HL-60 (cell line): Measurements from ENCODE around the gene GPR45.

Experiments used
- DNase-seq, 2 experiments: peaks; one replicate each; pipeline ENCODE4 v3.0.0-alpha.2; 2010 to 2020; ENCODE audit warnings: low read depth in 1 of 2, low spot score in 1 of 2
- H3K27ac ChIP-seq: fragments of 250-450 bp; sonication (Bioruptor Pico); replicated peaks from 2 replicates; pipeline ENCODE4 v1.5.1; 2020; ENCODE audit warnings: mild to moderate bottlenecking, moderate library complexity
- H3K27me3 ChIP-seq: fragments of 250-450 bp; sonication (Bioruptor Pico); 2 replicates; pipeline ENCODE4 v1.5.1; 2021; ENCODE audit warnings: mild to moderate bottlenecking, moderate library complexity; ENCODE audit not compliant: insufficient read depth, poor library complexity, severe bottlenecking
- H3K4me3 ChIP-seq: replicated peaks from 2 replicates; pipeline ENCODE4 v1.5.1; 2011; ENCODE audit warnings: mild to moderate bottlenecking, control low read depth, low read length; ENCODE audit not compliant: insufficient read depth
- GABPA ChIP-seq: IDR thresholded peaks from 2 replicates; pipeline ENCODE4 v1.6.1; 2012; ENCODE audit warnings: low read depth
- POLR2AphosphoS5 ChIP-seq: IDR thresholded peaks from 2 replicates; pipeline ENCODE4 v1.6.1; 2012; ENCODE audit warnings: low read depth
- SPI1 ChIP-seq: IDR thresholded peaks from 2 replicates; pipeline ENCODE4 v1.6.1; 2012; ENCODE audit warnings: low read depth, mild to moderate bottlenecking, borderline replicate concordance
- TF ChIP-seq, protein P1 (sequence below): IDR thresholded peaks from one replicate; pipeline ENCODE4 v1.5.1; 2011; ENCODE audit warnings: low read length, control low read depth, inconsistent platforms; ENCODE audit not compliant: insufficient read depth
- TF ChIP-seq, protein P2 (sequence below): IDR thresholded peaks from 2 replicates; pipeline ENCODE4 v1.6.1; 2012; ENCODE audit warnings: low read depth; ENCODE audit not compliant: insufficient replicate concordance

The GPR45 gene

DNA sequence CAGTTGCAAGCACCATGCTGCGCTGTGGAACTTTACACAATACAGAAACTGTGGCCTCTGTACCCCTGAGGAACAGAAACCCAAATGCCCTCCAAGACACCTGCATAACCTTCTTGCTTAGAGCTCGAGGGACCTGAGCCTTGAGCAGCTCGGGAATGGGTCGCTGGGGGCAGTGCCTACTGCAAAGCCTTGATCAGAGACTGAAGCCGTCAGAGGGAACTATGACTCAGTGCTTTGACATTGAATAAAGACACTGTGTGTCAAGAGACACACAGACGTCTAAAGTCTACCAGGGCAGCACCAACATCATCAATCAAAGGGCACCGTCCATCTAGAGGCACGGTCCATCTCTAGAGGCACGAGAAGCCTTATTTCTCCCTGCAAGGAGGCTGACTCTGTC lies 30.6 kb downstream of the GPR45 start:
- no peak for DNase-seq
- Histone ChIP-seq H3K4me3 (no peak overlapping the region), H3K27ac (no peak overlapping the region), H3K27me3 (no peaks in the 10 kb centered on the region)
- TF ChIP-seq, protein P1, sequence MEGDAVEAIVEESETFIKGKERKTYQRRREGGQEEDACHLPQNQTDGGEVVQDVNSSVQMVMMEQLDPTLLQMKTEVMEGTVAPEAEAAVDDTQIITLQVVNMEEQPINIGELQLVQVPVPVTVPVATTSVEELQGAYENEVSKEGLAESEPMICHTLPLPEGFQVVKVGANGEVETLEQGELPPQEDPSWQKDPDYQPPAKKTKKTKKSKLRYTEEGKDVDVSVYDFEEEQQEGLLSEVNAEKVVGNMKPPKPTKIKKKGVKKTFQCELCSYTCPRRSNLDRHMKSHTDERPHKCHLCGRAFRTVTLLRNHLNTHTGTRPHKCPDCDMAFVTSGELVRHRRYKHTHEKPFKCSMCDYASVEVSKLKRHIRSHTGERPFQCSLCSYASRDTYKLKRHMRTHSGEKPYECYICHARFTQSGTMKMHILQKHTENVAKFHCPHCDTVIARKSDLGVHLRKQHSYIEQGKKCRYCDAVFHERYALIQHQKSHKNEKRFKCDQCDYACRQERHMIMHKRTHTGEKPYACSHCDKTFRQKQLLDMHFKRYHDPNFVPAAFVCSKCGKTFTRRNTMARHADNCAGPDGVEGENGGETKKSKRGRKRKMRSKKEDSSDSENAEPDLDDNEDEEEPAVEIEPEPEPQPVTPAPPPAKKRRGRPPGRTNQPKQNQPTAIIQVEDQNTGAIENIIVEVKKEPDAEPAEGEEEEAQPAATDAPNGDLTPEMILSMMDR, result no peak
- TF ChIP-seq GABPA, result no peak
- TF ChIP-seq, protein P2, sequence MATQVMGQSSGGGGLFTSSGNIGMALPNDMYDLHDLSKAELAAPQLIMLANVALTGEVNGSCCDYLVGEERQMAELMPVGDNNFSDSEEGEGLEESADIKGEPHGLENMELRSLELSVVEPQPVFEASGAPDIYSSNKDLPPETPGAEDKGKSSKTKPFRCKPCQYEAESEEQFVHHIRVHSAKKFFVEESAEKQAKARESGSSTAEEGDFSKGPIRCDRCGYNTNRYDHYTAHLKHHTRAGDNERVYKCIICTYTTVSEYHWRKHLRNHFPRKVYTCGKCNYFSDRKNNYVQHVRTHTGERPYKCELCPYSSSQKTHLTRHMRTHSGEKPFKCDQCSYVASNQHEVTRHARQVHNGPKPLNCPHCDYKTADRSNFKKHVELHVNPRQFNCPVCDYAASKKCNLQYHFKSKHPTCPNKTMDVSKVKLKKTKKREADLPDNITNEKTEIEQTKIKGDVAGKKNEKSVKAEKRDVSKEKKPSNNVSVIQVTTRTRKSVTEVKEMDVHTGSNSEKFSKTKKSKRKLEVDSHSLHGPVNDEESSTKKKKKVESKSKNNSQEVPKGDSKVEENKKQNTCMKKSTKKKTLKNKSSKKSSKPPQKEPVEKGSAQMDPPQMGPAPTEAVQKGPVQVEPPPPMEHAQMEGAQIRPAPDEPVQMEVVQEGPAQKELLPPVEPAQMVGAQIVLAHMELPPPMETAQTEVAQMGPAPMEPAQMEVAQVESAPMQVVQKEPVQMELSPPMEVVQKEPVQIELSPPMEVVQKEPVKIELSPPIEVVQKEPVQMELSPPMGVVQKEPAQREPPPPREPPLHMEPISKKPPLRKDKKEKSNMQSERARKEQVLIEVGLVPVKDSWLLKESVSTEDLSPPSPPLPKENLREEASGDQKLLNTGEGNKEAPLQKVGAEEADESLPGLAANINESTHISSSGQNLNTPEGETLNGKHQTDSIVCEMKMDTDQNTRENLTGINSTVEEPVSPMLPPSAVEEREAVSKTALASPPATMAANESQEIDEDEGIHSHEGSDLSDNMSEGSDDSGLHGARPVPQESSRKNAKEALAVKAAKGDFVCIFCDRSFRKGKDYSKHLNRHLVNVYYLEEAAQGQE, result no peak
- TF ChIP-seq POLR2AphosphoS5, result no peak
- no peak for TF ChIP-seq SPI1

DNA sequence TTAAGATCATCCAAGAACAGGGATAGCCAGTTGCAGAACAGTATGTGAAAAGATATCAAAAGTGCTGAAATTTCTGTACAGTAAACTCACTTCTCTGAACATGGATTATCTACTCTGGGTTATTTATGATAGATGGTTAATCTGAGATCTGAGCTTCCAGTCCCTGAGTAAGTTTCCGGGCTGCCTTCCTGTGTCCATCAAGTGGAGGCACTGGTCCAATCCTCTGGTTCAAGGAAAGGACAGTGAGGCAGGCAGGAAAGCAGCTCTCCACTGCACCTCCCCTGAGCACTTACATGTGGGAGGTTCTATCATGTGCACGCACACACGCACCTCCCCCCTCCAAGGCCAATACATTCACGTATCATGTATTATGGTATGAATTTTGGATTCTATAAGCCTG lies 32.5 kb downstream of the GPR45 start:
- DNase-seq, result no peak
- Histone ChIP-seq H3K27ac (no peak overlapping the region), H3K4me3 (no peak overlapping the region), H3K27me3 (no peaks in the 10 kb centered on the region)
- TF ChIP-seq SPI1, result no peak
- TF ChIP-seq GABPA, result no peak
- TF ChIP-seq, protein P1, result no peak
- TF ChIP-seq, protein P2, result no peak
- TF ChIP-seq POLR2AphosphoS5, result no peak

DNA sequence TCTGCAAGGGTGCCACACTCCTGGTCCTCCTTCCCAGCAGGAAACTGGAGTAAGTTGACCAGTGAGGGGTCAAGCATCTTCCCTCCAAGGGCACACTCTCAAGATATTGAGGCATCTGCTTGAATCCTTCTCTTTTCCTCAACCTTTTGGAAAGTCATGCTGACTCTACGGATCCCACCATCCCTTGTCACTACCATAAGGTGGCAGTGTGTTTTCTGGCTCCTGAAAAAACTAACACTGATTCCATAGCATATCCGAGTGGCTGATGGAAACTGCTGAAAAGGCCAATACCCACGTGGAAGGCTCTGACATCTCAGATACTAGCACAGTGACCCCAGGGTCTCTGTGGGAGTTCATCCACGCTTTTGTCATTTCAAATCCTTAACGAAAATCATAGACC lies 37.1 kb downstream of the GPR45 start:
- TF ChIP-seq GABPA (no peak), SPI1 (no peak), POLR2AphosphoS5 (no peak)
- TF ChIP-seq, protein P1, result no peak
- TF ChIP-seq, protein P2, result no peak
- no peak for DNase-seq
- H3K4me3 ChIP-seq, result no peak overlapping the region
- H3K27ac ChIP-seq, result no peak overlapping the region
- no peaks in the 10 kb centered on the region for H3K27me3 ChIP-seq
